Adipocyte (in vitro differentiated cells): ENCODE measurements around the gene RPL10A.

ENCODE experiments used
- DNase-seq: peaks from one replicate; pipeline ENCODE4 v3.0.0-alpha.2; 2015; ENCODE audit warnings: low read depth
- H3K27me3 ChIP-seq: replicated peaks from 2 replicates; pipeline ENCODE4 v1.7.0; 2013; ENCODE audit warnings: mild to moderate bottlenecking, low read length, moderate library complexity; ENCODE audit not compliant: control insufficient read depth, insufficient read depth
- H3K36me3 ChIP-seq: 2 replicates; pipeline ENCODE4 v1.7.0; 2013; ENCODE audit warnings: low read length, mild to moderate bottlenecking, moderate library complexity; ENCODE audit not compliant: control insufficient read depth, insufficient read depth, severe bottlenecking
- H3K4me1 ChIP-seq: 2 replicates; pipeline ENCODE4 v1.7.0; 2013; ENCODE audit warnings: mild to moderate bottlenecking, low read length, moderate library complexity; ENCODE audit not compliant: control insufficient read depth, insufficient read depth
- H3K4me3 ChIP-seq: 2 replicates; pipeline ENCODE4 v1.7.0; 2013; ENCODE audit warnings: mild to moderate bottlenecking, low read length, moderate library complexity
- H3K9ac ChIP-seq: 2 replicates; pipeline ENCODE4 v1.7.0; 2013; ENCODE audit warnings: mild to moderate bottlenecking, low read length, moderate library complexity
- H3K9me3 ChIP-seq: 2 replicates; pipeline ENCODE4 v1.7.0; 2013; ENCODE audit warnings: mild to moderate bottlenecking, low read length, moderate library complexity; ENCODE audit not compliant: control insufficient read depth

The RPL10A gene

GRCh38 chr6:35518566-35519312, 50.5 kb downstream of the RPL10A start:
- Histone ChIP-seq H3K36me3 (no peaks in the 10 kb centered on the region), H3K9me3 (no peaks in the 10 kb centered on the region), H3K4me1 (no peaks in the 10 kb centered on the region), H3K9ac (no peak overlapping the region), H3K4me3 (no peak overlapping the region), H3K27me3 (peaks cover 20% of the 10 kb centered on the region)
- DNase-seq = no peak

- Histone ChIP-seq H3K9me3 (no peaks in the 10 kb centered on the region), H3K4me3 (no peak overlapping the region), H3K36me3 (no peaks in the 10 kb centered on the region), H3K27me3 (peaks cover 20% of the 10 kb centered on the region), H3K4me1 (no peaks in the 10 kb centered on the region), H3K9ac (no peak overlapping the region)
- no peak for DNase-seq
Measured at GRCh38 chr6:35519313-35520015, 51.3 kb downstream of the RPL10A start.
